Transverse colon (tissue), 3 donors: Measurements from ENCODE around the gene TRPM1.

Source experiments
- CTCF ChIP-seq, 5 experiments: fragments of 200-600 bp in 3 of 5; fragments of 450-650 bp in 2 of 5; sonication (generic) in 3 of 5; IDR thresholded peaks; 1 replicate in 2 of 5; 2 replicates in 3 of 5; pipeline ENCODE4 v1.5.1; 2016 to 2017; ENCODE audit warnings: antibody characterized with exemption in 5 of 5, inconsistent platforms in 3 of 5, mild to moderate bottlenecking in 2 of 5, moderate library complexity in 1 of 5
- EP300 ChIP-seq: sonication (generic); formaldehyde crosslinking; IDR thresholded peaks from one replicate; pipeline ENCODE4 v1.6.1; 2017; ENCODE audit warnings: antibody characterized with exemption, low read depth
- POLR2A ChIP-seq: fragments of 450-650 bp; IDR thresholded peaks from one replicate; pipeline ENCODE4 v1.6.1; 2016; ENCODE audit warnings: antibody characterized with exemption, mild to moderate bottlenecking, moderate library complexity

- TF ChIP-seq CTCF (IDR thresholded peaks at IDR 0.05) (peak in 1 of 5 experiments; percentile 24), EP300 (no peak), POLR2A (no peak)
Measured at GRCh38 chr15:30990036-30990435, 111.5 kb downstream of the TRPM1 start.
